Measurements from ENCODE around the gene CPNE2.
A peak's percentile ranks its signal among the peaks of the same experiment; 100 is the strongest.
"Not testable (repeated sequence)": the region's sequence is repeated elsewhere in the genome, so short reads cannot be mapped to it uniquely, and the experiment has no call there.

The CPNE2 gene

DNA sequence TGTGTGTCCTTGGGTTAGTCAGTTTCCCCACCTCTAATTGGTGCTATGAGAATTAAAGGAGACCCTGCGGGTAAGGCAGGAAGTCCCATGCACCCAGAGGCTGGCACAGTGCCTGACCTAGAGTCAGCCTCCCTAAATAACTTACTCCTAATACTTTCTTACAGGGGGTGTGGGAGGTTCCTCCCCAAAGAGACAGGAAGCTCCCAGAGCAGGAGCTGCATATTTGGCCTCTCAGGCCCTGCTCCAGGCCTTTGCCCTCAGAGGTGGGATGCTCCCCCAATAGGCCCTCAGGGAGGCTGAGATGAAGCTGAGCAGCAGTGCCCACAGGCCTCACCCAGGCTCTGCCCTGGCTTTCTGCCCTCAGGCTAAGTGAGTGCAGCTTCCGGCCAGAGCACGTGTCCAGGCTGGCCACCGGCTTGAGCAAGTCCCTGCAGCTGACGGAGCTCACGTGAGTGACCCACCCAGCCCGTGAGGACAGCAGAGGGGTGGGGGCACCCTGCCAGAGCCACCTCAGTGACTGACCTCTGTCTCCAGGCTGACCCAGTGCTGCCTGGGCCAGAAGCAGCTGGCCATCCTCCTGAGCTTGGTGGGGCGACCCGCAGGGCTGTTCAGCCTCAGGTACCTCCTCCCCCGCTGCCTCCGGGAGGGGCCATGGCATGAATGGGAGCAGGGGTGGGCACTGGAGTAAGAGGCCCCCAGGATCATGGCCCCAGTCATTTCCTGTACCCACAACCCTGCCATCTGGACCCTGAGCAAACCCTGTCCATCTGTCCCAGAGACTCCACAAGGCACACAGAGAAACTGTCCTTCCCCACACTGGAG lies 31.1 kb upstream of the CPNE2 start:
- DNase-seq (ENCODE audit: low read depth, low spot score), result no peak
- Histone ChIP-seq H3K4me1 (ENCODE audit: insufficient read depth, insufficient read length) (peaks cover 12% of the 10 kb centered on the region), H3K4me3 (ENCODE audit: insufficient read length, low read depth) (no peak overlapping the region), H3K9ac (ENCODE audit: insufficient read length, low read depth) (peak overlapping the region; percentile 52), H3K9me3 (ENCODE audit: insufficient read depth, low read length) (no peaks in the 10 kb centered on the region), H3K36me3 (ENCODE audit: insufficient read depth, insufficient read length, low read length) (no peaks in the 10 kb centered on the region), H3K27me3 (ENCODE audit: insufficient read depth, insufficient read length) (no peaks in the 10 kb centered on the region)
- no peak for TF ChIP-seq ZNF274 (IDR thresholded peaks at IDR 0.05; ENCODE audit: low read depth, low read length)
- no peak for TF ChIP-seq YY1 (IDR thresholded peaks at IDR 0.05; ENCODE audit: insufficient read depth, insufficient read length)
- TF ChIP-seq SUZ12 (IDR thresholded peaks at IDR 0.05; ENCODE audit: extremely low read depth, insufficient read depth, insufficient read length), result no peak

DNA sequence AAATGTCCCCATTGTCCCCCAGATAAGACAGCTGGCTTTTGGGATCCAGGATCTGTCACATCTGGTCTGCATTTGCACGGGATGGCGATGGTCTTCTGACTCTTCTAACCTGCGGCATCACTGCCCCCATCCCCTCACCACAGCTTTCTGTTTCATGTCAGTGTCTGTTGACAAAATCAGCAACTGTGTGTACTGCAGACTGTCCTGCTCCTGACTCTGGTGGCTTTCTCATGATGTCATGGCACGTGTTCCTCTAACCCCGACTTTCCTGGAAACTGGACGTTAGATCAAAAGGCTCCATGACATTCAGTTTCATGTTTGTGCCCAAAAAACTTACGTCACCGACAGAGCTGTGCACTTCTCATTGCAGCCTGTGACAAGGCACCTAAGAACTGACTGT lies 30.1 kb upstream of the CPNE2 start:
- H3K9ac ChIP-seq (ENCODE audit: insufficient read length, low read depth), result no peak overlapping the region
- no peaks in the 10 kb centered on the region for H3K27me3 ChIP-seq (ENCODE audit: insufficient read depth, insufficient read length)
- no peak overlapping the region for H3K4me3 ChIP-seq (ENCODE audit: insufficient read length, low read depth)
- no peak for DNase-seq (ENCODE audit: low read depth, low spot score)
- no peak for TF ChIP-seq YY1 (IDR thresholded peaks at IDR 0.05; ENCODE audit: insufficient read depth, insufficient read length)
- no peak for TF ChIP-seq ZNF274 (IDR thresholded peaks at IDR 0.05; ENCODE audit: low read depth, low read length)
- TF ChIP-seq SUZ12 (IDR thresholded peaks at IDR 0.05; ENCODE audit: extremely low read depth, insufficient read depth, insufficient read length), result no peak
- no peaks in the 10 kb centered on the region for H3K36me3 ChIP-seq (ENCODE audit: insufficient read depth, insufficient read length, low read length)
- H3K4me1 ChIP-seq (ENCODE audit: insufficient read depth, insufficient read length), result peaks cover 12% of the 10 kb centered on the region
- no peaks in the 10 kb centered on the region for H3K9me3 ChIP-seq (ENCODE audit: insufficient read depth, low read length)

DNA sequence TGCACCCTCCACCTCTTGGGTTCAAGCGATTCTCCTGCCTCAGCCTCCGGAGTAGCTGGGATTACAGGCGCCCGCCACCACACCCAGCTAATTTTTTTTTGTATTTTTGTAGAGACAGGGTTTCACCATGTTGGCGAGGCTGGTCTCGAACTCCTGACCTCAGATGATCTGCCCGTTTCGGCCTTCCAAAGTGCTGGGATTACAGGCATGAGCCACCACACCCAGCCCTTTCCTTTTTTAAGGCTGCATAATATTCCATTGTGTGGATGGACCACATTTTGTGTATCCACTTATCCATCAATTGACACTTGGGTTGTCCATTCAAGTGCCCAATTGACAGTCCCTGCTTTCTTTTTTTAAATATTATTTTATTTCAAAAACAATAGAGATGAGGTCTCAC lies 29.2 kb upstream of the CPNE2 start:
- H3K4me1 ChIP-seq (ENCODE audit: insufficient read depth, insufficient read length), result peaks cover 12% of the 10 kb centered on the region
- not testable (repeated sequence) for H3K4me3 ChIP-seq (ENCODE audit: insufficient read length, low read depth); H3K36me3 ChIP-seq (ENCODE audit: insufficient read depth, insufficient read length, low read length); H3K9ac ChIP-seq (ENCODE audit: insufficient read length, low read depth); H3K27me3 ChIP-seq (ENCODE audit: insufficient read depth, insufficient read length); DNase-seq (ENCODE audit: low read depth, low spot score); H3K9me3 ChIP-seq (ENCODE audit: insufficient read depth, low read length)

GRCh38 chr16:57064995-57065394 lies 27.4 kb upstream of the CPNE2 start:
- Histone ChIP-seq H3K36me3 (ENCODE audit: insufficient read depth, insufficient read length, low read length) (no peaks in the 10 kb centered on the region), H3K9me3 (ENCODE audit: insufficient read depth, low read length) (no peaks in the 10 kb centered on the region), H3K4me3 (ENCODE audit: insufficient read length, low read depth) (no peak overlapping the region), H3K9ac (ENCODE audit: insufficient read length, low read depth) (no peak overlapping the region), H3K27me3 (ENCODE audit: insufficient read depth, insufficient read length) (no peaks in the 10 kb centered on the region), H3K4me1 (ENCODE audit: insufficient read depth, insufficient read length) (peaks cover 15% of the 10 kb centered on the region)
- no peak for DNase-seq (ENCODE audit: low read depth, low spot score)
- TF ChIP-seq ZNF274 (IDR thresholded peaks at IDR 0.05; ENCODE audit: low read depth, low read length) (no peak), SUZ12 (IDR thresholded peaks at IDR 0.05; ENCODE audit: extremely low read depth, insufficient read depth, insufficient read length) (no peak)

- Histone ChIP-seq H3K9ac (ENCODE audit: insufficient read length, low read depth) (peak overlapping the region; percentile 5), H3K9me3 (ENCODE audit: insufficient read depth, low read length) (no peaks in the 10 kb centered on the region), H3K4me3 (ENCODE audit: insufficient read length, low read depth) (no peak overlapping the region), H3K4me1 (ENCODE audit: insufficient read depth, insufficient read length) (peaks cover 5% of the 10 kb centered on the region), H3K27me3 (ENCODE audit: insufficient read depth, insufficient read length) (no peaks in the 10 kb centered on the region), H3K36me3 (ENCODE audit: insufficient read depth, insufficient read length, low read length) (no peaks in the 10 kb centered on the region)
- no peak for DNase-seq (ENCODE audit: low read depth, low spot score)
- TF ChIP-seq ZNF274 (IDR thresholded peaks at IDR 0.05; ENCODE audit: low read depth, low read length) (no peak), YY1 (IDR thresholded peaks at IDR 0.05; ENCODE audit: insufficient read depth, insufficient read length) (no peak), SUZ12 (IDR thresholded peaks at IDR 0.05; ENCODE audit: extremely low read depth, insufficient read depth, insufficient read length) (no peak)
Measured at GRCh38 chr16:57066625-57067024, 25.8 kb upstream of the CPNE2 start.

DNA sequence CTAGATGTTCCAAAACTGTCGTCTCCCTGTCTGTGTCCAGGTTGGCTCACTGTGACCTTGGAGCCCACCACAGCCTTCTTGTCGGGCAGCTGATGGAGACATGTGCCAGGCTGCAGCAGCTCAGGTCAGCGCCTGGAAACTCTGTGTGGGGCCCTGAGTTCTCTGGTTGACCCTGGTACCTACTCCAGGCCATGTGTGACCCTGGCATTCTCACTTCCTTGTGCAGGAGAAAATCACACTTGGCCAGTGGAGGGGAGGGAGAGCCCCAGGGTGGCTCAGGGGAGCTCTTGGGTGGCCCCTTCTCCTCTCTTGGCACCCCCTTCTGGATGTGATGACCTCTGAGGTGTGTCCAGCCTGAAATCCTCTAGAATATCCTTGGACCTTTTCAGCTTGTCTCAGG lies 25.0 kb upstream of the CPNE2 start:
- H3K4me3 ChIP-seq (ENCODE audit: insufficient read length, low read depth), result no peak overlapping the region
- no peak for TF ChIP-seq SUZ12 (IDR thresholded peaks at IDR 0.05; ENCODE audit: extremely low read depth, insufficient read depth, insufficient read length)
- TF ChIP-seq YY1 (IDR thresholded peaks at IDR 0.05; ENCODE audit: insufficient read depth, insufficient read length), result no peak
- no peak for TF ChIP-seq ZNF274 (IDR thresholded peaks at IDR 0.05; ENCODE audit: low read depth, low read length)
- no peaks in the 10 kb centered on the region for H3K36me3 ChIP-seq (ENCODE audit: insufficient read depth, insufficient read length, low read length)
- H3K27me3 ChIP-seq (ENCODE audit: insufficient read depth, insufficient read length), result no peaks in the 10 kb centered on the region
- H3K9ac ChIP-seq (ENCODE audit: insufficient read length, low read depth), result no peak overlapping the region
- H3K4me1 ChIP-seq (ENCODE audit: insufficient read depth, insufficient read length), result peaks cover 5% of the 10 kb centered on the region
- DNase-seq (ENCODE audit: low read depth, low spot score), result no peak
- H3K9me3 ChIP-seq (ENCODE audit: insufficient read depth, low read length), result no peaks in the 10 kb centered on the region

- H3K9ac ChIP-seq (ENCODE audit: insufficient read length, low read depth), result no peak overlapping the region
- no peaks in the 10 kb centered on the region for H3K27me3 ChIP-seq (ENCODE audit: insufficient read depth, insufficient read length)
- peaks cover 5% of the 10 kb centered on the region for H3K4me1 ChIP-seq (ENCODE audit: insufficient read depth, insufficient read length)
- no peak for DNase-seq (ENCODE audit: low read depth, low spot score)
- no peak overlapping the region for H3K4me3 ChIP-seq (ENCODE audit: insufficient read length, low read depth)
- H3K36me3 ChIP-seq (ENCODE audit: insufficient read depth, insufficient read length, low read length), result no peaks in the 10 kb centered on the region
- TF ChIP-seq ZNF274 (IDR thresholded peaks at IDR 0.05; ENCODE audit: low read depth, low read length) (no peak), SUZ12 (IDR thresholded peaks at IDR 0.05; ENCODE audit: extremely low read depth, insufficient read depth, insufficient read length) (no peak), YY1 (IDR thresholded peaks at IDR 0.05; ENCODE audit: insufficient read depth, insufficient read length) (no peak)
- no peaks in the 10 kb centered on the region for H3K9me3 ChIP-seq (ENCODE audit: insufficient read depth, low read length)
Measured at GRCh38 chr16:57069053-57069452, 23.3 kb upstream of the CPNE2 start.
